Suppressor macrophage treated with lipopolysaccharide for 1 hour (primary cell): Measurements from ENCODE around the gene RBM41.

Experiments used
- DNase-seq, 3 donors: peaks; one replicate each; pipeline ENCODE4 v3.0.0-alpha.2; 2020 to 2022

RBM41 gene

DNA sequence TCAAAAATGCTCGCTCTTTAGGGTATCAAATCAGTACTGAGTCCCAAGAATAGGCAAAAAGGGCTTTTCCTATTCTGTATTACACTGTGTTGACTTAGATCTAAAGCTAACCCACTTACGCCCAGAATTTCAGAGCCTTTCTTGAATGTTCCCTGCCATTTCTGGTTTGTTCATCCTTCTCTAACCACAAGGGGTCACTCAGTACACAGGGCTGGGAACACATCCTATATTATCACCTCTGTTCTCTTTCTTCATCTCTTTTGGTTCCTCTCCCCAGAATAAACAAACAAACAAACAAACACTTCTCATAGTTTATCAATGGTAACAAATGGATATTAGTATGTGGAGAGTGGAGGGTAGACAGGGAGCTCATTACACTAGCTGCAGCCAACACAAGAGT, 93.1 kb downstream of the RBM41 start:
- peak; percentile 23 to 31 (median 29) for DNase-seq

GRCh38 chrX:107014936-107015335, 103.7 kb downstream of the RBM41 start:
- no peak for DNase-seq
